Coronary artery (tissue), 2 donors: ENCODE measurements around the gene MREG.
A peak's percentile ranks its signal among the peaks of the same experiment; 100 is the strongest.
"Not testable (repeated sequence)": the region's sequence is repeated elsewhere in the genome, so short reads cannot be mapped to it uniquely, and the experiment has no call there.

Experiments
- DNase-seq: peaks from one replicate; pipeline ENCODE4 v3.0.0-alpha.2; 2017; ENCODE audit warnings: low spot score
- H3K27ac ChIP-seq, 2 donors: fragments of 200-600 bp; sonication (generic); one replicate each; pipeline ENCODE4 v1.5.1; 2016 to 2019
- H3K4me3 ChIP-seq: fragments of 200-600 bp; sonication (generic); 2 replicates; pipeline ENCODE4 v1.5.1; 2016; ENCODE audit warnings: mild to moderate bottlenecking, moderate library complexity
- TF ChIP-seq, protein P1 (sequence below): fragments of 200-600 bp; sonication (generic); IDR thresholded peaks from one replicate; pipeline ENCODE4 v1.5.1; 2019; ENCODE audit warnings: antibody characterized with exemption

The MREG gene

DNA sequence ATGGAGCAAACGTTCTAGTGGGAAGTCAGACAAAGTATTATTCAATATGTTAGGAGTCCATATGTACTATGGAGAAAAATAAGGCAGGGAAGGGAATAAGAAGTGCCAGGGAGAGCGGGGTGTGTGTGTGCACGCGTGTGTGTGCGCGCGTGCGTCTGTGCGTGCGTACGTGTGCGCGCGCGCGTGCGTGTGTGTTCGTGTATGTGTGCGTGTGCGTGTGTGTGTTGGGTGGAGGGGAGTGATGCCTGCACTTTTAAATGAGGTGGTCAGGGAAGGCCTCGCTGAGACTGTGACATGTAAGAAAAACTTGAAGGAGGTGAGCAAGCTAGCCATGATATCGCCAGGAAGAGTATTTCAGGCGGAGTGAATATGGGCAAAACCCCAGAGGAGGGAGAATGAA lies 1.6 kb upstream of the MREG start:
- H3K27ac ChIP-seq = no peak overlapping the region
- no peak for DNase-seq

DNA sequence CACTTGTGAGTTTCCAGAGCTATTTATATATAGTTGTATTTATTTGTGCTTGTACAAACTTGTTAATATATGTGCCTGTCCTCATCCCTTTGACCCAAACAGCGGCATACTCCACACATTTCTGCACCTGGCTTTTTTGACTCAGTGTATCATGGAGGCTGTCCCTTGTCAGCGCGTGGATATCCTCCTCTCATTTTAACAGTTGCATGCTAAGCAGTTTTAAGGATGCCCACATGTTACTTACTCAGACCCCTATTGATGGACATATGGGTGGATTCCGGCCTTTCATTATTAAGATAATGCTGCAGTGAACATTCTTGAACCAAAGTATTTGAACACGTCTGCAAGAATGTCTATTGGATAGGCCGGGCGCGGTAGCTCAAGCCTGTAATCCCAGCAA lies 655 bp upstream of the MREG start:
- Histone ChIP-seq H3K27ac (no peak overlapping the region), H3K4me3 (no peak overlapping the region)
- TF ChIP-seq, protein P1, sequence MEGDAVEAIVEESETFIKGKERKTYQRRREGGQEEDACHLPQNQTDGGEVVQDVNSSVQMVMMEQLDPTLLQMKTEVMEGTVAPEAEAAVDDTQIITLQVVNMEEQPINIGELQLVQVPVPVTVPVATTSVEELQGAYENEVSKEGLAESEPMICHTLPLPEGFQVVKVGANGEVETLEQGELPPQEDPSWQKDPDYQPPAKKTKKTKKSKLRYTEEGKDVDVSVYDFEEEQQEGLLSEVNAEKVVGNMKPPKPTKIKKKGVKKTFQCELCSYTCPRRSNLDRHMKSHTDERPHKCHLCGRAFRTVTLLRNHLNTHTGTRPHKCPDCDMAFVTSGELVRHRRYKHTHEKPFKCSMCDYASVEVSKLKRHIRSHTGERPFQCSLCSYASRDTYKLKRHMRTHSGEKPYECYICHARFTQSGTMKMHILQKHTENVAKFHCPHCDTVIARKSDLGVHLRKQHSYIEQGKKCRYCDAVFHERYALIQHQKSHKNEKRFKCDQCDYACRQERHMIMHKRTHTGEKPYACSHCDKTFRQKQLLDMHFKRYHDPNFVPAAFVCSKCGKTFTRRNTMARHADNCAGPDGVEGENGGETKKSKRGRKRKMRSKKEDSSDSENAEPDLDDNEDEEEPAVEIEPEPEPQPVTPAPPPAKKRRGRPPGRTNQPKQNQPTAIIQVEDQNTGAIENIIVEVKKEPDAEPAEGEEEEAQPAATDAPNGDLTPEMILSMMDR = no peak
- no peak for DNase-seq

More for the DNA sequence above, 1.6 kb upstream of the MREG start:
- TF ChIP-seq, protein P1 = no peak
- no peak overlapping the region for H3K4me3 ChIP-seq

DNA sequence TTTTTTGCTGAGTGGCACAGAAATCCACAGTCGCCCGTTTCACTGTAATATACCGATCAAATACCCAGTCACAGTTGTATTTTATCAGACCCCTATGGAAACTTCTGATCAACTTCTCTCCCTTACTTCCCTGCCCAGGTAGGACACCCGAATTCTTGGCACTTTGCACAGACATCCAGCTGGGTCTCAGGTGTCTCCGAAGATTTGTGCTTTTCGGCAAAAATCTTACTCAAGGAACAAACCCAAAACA lies 596 bp downstream of the MREG start:
- DNase-seq = no peak
- peak overlapping the region; percentile 76 for H3K4me3 ChIP-seq
- TF ChIP-seq, protein P1 = no peak
- no peak overlapping the region for H3K27ac ChIP-seq

DNA sequence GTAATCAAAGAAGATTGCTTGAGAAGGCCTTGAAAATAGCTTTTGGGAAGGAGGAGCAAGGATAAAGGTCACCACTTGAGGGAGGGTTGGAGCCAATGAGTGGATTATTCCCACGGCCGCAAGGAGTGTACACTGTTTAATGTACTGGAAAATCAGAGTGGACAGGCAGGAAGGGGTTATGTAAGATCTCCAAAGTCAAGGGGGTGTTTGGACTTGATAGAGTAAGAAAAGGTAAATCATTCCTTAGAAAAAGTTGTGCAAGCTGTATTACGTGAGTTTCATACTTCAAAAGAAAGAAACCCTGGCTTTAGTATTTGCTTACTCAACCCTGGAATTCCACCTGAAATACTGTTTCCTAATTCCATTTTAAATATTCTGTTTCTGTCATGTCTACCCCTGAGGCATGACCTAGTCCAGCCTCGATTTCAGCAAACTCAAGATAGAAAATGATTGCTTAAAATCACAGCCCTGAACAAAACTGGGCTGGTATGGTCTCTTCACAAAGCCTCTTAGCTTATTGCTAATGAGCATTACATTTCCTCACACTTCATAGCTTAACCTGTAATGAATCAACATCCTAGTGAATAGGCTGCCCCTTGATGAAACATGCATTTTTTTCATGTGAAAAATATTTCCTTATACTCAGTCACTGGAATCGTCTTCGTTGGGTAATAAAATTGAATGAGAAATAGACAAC lies 1.1 kb downstream of the MREG start:
- Histone ChIP-seq H3K27ac (no peak overlapping the region), H3K4me3 (peak overlapping the region; percentile 76)
- no peak for DNase-seq
- TF ChIP-seq, protein P1 = no peak

DNA sequence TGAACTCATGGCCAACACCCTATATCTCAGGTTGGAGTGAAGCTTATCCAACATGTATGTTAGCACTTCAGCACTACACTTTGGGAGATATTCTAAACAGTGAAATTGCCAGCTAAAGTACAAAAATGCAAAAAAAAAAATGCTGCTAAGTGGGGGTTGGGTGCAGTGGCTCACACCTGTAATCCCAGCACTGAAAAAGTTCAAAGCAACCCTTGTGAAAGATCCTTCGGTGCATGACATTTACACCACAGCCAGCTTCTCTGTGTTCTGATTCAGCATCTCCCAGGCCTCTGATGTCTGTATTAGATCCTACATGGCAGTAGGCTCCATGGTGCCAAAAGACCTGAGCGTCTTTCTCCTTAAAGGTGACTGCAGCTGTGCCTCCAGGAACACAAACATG lies 4.1 kb downstream of the MREG start:
- H3K27ac ChIP-seq, DNase-seq, H3K4me3 ChIP-seq: not testable (repeated sequence)

DNA sequence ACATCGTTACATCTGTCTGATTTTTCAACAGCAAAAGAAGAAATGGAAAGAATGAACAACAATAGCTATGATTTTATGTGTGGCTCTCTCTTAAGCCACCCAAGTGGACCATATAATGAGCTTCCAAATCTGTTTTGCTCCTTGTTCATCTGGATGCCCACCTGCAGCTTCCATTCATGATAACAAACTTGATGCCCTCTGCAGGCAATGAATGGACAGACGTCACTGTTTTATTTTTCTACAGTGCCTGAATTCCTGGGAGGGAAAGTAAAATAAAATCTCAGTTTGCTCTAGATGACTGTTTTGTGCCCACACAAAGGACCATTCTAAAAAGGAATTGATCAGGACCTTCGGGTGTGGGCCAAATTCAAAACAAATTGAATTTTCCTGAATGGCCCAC lies 5.0 kb downstream of the MREG start:
- DNase-seq = no peak
- TF ChIP-seq, protein P1 = no peak
- no peak overlapping the region for H3K4me3 ChIP-seq
- no peak overlapping the region for H3K27ac ChIP-seq

DNA sequence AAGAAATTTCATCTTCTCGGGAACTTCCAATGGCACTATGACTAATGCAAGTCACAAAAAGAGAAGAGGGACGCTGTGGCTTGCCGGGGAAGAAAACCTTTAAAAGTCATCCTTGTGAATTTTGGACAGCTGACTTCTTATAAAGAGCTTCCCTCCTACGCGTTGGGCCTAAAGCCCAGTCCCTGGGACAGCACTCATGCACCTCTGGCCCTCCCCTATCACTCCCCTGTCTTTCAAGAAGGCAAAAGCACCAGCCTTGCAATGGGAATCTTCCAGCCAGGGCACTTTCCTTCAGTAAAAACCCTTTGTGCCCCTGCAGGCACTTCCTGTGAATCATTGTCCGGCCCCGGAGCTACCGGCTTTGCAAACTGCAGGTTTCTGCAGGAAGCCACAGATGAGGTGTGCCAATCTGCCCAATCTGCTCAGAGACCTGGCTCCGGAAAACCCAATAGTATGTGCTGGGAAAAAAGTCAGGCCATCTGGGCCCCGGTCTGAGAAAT lies 7.1 kb downstream of the MREG start:
- DNase-seq = no peak
- Histone ChIP-seq H3K4me3 (no peak overlapping the region), H3K27ac (no peak overlapping the region)
- TF ChIP-seq, protein P1 = no peak
